Measurements from ENCODE around the gene SELENOO. TPM values are rescaled to one million over a fixed set of nuclear protein-coding genes. Genes with fewer than 3 reads are reported as not detected.

SELENOO gene
- total RNA-seq, 1 experiment from 2014 or later: 27.0 TPM

DNA sequence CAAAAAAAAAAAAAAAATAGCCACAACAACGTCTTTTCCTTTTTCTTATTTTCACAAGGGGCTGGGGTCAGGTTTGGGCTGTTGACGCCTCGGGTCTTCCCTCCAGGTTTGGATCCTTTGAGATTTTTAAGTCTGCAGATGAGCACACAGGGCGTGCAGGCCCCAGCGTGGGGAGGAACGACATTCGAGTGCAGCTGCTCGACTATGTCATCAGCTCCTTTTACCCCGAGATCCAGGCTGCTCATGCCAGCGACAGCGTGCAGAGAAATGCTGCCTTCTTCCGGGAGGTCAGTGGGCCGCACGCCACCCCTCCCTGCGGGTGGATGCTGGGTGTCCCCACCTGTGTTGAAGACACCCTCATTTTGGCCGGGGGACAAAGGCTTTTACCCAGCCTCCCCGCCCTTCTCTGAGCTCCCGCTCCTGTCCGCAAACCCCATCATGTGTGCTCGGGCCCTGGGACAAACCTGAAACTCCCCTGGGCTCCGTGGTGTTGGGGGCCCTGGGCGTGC is 7.7 kb downstream of the SELENOO start:
- H3K36me3 Mint-ChIP-seq: peaks cover 35% of the 10 kb centered on the region
- no peak overlapping the region for H3K27ac Mint-ChIP-seq
- H3K4me1 Mint-ChIP-seq: no peaks in the 10 kb centered on the region
- ATAC-seq: no peak
- DNase-seq (ENCODE audit: low spot score): no peak
- no peak overlapping the region for H3K4me3 Mint-ChIP-seq
- H3K27me3 Mint-ChIP-seq (ENCODE audit: low read depth): no peaks in the 10 kb centered on the region
- TF ChIP-seq EMX1 (CRISPR knock-in tag; IDR thresholded peaks at IDR 0.05) (no peak), ATF1 (CRISPR knock-in tag; IDR thresholded peaks at IDR 0.05) (no peak), NFATC4 (CRISPR knock-in tag; IDR thresholded peaks at IDR 0.05) (no peak), JAZF1 (CRISPR knock-in tag; IDR thresholded peaks at IDR 0.05) (no peak), JUN (CRISPR knock-in tag; IDR thresholded peaks at IDR 0.05) (no peak), ETV6 (CRISPR knock-in tag; IDR thresholded peaks at IDR 0.05) (no peak), KAT7 (CRISPR knock-in tag; IDR thresholded peaks at IDR 0.05; ENCODE audit: borderline replicate concordance) (no peak), TCF7 (CRISPR knock-in tag; IDR thresholded peaks at IDR 0.05; ENCODE audit: low read depth) (no peak), SP1 (CRISPR knock-in tag; conservative IDR thresholded peaks at IDR 0.05) (no peak), SOX15 (CRISPR knock-in tag; IDR thresholded peaks at IDR 0.05) (no peak), ZBTB21 (CRISPR knock-in tag; IDR thresholded peaks at IDR 0.05; ENCODE audit: borderline replicate concordance) (no peak)
- TF ChIP-seq, protein P1, sequence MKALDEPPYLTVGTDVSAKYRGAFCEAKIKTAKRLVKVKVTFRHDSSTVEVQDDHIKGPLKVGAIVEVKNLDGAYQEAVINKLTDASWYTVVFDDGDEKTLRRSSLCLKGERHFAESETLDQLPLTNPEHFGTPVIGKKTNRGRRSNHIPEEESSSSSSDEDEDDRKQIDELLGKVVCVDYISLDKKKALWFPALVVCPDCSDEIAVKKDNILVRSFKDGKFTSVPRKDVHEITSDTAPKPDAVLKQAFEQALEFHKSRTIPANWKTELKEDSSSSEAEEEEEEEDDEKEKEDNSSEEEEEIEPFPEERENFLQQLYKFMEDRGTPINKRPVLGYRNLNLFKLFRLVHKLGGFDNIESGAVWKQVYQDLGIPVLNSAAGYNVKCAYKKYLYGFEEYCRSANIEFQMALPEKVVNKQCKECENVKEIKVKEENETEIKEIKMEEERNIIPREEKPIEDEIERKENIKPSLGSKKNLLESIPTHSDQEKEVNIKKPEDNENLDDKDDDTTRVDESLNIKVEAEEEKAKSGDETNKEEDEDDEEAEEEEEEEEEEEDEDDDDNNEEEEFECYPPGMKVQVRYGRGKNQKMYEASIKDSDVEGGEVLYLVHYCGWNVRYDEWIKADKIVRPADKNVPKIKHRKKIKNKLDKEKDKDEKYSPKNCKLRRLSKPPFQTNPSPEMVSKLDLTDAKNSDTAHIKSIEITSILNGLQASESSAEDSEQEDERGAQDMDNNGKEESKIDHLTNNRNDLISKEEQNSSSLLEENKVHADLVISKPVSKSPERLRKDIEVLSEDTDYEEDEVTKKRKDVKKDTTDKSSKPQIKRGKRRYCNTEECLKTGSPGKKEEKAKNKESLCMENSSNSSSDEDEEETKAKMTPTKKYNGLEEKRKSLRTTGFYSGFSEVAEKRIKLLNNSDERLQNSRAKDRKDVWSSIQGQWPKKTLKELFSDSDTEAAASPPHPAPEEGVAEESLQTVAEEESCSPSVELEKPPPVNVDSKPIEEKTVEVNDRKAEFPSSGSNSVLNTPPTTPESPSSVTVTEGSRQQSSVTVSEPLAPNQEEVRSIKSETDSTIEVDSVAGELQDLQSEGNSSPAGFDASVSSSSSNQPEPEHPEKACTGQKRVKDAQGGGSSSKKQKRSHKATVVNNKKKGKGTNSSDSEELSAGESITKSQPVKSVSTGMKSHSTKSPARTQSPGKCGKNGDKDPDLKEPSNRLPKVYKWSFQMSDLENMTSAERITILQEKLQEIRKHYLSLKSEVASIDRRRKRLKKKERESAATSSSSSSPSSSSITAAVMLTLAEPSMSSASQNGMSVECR (CRISPR knock-in tag; IDR thresholded peaks at IDR 0.05; ENCODE audit: borderline replicate concordance): no peak
- TF ChIP-seq, protein P2, sequence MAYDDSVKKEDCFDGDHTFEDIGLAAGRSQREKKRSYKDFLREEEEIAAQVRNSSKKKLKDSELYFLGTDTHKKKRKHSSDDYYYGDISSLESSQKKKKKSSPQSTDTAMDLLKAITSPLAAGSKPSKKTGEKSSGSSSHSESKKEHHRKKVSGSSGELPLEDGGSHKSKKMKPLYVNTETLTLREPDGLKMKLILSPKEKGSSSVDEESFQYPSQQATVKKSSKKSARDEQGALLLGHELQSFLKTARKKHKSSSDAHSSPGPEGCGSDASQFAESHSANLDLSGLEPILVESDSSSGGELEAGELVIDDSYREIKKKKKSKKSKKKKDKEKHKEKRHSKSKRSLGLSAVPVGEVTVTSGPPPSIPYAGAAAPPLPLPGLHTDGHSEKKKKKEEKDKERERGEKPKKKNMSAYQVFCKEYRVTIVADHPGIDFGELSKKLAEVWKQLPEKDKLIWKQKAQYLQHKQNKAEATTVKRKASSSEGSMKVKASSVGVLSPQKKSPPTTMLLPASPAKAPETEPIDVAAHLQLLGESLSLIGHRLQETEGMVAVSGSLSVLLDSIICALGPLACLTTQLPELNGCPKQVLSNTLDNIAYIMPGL (CRISPR knock-in tag; IDR thresholded peaks at IDR 0.05): no peak
- TF ChIP-seq, protein P3, sequence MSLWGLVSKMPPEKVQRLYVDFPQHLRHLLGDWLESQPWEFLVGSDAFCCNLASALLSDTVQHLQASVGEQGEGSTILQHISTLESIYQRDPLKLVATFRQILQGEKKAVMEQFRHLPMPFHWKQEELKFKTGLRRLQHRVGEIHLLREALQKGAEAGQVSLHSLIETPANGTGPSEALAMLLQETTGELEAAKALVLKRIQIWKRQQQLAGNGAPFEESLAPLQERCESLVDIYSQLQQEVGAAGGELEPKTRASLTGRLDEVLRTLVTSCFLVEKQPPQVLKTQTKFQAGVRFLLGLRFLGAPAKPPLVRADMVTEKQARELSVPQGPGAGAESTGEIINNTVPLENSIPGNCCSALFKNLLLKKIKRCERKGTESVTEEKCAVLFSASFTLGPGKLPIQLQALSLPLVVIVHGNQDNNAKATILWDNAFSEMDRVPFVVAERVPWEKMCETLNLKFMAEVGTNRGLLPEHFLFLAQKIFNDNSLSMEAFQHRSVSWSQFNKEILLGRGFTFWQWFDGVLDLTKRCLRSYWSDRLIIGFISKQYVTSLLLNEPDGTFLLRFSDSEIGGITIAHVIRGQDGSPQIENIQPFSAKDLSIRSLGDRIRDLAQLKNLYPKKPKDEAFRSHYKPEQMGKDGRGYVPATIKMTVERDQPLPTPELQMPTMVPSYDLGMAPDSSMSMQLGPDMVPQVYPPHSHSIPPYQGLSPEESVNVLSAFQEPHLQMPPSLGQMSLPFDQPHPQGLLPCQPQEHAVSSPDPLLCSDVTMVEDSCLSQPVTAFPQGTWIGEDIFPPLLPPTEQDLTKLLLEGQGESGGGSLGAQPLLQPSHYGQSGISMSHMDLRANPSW (CRISPR knock-in tag; conservative IDR thresholded peaks at IDR 0.05; ENCODE audit: low read depth): no peak
- ChIA-PET CTCF (interaction anchor here (0.7 to 1.7 kb wide), 7 partner anchors 8 to 490 kb away, joined by 3 to 6 read pairs (median 4); no protein-coding TSS in a partner anchor), POLR2A (no interaction called here)
- H3K9me3 Mint-ChIP-seq: peaks cover under 1% of the 10 kb centered on the region; the same call in 1 of the 2 replicates

DNA sequence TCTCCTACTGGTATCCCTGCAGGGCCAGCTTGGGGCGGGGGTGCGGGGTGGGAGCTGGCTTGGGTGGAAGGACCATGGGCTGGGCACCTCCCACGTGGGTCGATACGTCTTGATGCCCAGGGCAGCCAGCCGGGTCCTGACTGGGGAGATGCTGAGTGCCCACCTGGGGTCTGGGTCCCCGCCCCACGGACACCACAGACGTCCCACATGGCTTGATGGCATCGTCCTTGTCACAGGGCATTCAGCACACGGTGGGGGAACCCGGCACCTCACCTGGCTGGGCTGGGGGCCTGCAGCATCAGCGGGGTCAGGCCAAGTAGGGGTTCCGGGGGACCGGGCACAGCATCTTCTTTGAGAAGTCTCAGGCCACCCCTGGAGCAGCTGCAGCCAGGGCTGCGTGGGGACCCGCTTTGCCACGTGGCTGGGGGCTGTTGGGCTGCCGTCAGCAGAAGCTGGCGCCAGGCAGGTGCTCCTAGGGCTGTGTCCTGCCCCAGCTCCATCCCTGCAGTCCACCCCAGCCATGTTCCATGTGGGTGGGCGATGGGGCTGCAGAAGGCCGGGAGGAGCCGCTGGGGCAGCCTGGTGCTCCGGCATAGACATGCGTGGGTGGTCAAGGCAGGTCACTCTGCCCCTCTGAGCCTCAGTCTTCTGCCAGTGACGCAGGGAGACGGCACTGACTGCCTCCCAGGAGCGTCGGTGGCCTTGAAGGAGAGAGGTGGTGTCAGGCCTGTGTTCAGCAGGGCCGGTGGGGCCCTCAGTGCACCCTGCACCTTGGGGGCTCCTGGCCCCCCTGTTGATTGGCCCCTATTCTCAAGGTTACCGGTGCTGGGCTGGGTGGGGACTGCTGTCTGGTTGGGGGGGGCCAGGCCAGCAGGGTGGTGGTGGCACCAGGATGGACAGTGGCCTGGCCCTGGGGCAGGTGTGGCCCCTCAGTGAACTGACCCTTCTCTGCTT is 8.4 kb downstream of the SELENOO start:
- no peak overlapping the region for H3K4me3 Mint-ChIP-seq
- POLR2A ChIA-PET: no interaction called here
- peaks cover 36% of the 10 kb centered on the region for H3K36me3 Mint-ChIP-seq
- H3K27me3 Mint-ChIP-seq (ENCODE audit: low read depth): no peaks in the 10 kb centered on the region
- H3K27ac Mint-ChIP-seq: peak overlapping the region; percentile 53; the same call in 1 of the 2 replicates
- no peak for DNase-seq (ENCODE audit: low spot score)
- CTCF ChIA-PET: interaction anchor here (0.7 to 1.7 kb wide), 7 partner anchors 9 to 491 kb away, joined by 3 to 6 read pairs (median 4); no protein-coding TSS in a partner anchor
- ATAC-seq: no peak
- no peaks in the 10 kb centered on the region for H3K4me1 Mint-ChIP-seq
- H3K9me3 Mint-ChIP-seq: no peaks in the 10 kb centered on the region
- TF ChIP-seq, protein P4, sequence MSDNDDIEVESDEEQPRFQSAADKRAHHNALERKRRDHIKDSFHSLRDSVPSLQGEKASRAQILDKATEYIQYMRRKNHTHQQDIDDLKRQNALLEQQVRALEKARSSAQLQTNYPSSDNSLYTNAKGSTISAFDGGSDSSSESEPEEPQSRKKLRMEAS (CRISPR knock-in tag; IDR thresholded peaks at IDR 0.05): no peak
- TF ChIP-seq, protein P3 (CRISPR knock-in tag; conservative IDR thresholded peaks at IDR 0.05; ENCODE audit: low read depth): no peak
- TF ChIP-seq PRRX2 (CRISPR knock-in tag; IDR thresholded peaks at IDR 0.05): no peak
- TF ChIP-seq, protein P5, sequence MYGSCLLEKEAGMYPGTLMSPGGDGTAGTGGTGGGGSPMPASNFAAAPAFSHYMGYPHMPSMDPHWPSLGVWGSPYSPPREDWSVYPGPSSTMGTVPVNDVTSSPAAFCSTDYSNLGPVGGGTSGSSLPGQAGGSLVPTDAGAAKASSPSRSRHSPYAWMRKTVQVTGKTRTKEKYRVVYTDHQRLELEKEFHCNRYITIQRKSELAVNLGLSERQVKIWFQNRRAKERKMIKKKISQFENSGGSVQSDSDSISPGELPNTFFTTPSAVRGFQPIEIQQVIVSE (CRISPR knock-in tag; IDR thresholded peaks at IDR 0.05; ENCODE audit: borderline replicate concordance): no peak
- TF ChIP-seq ATF1 (CRISPR knock-in tag; IDR thresholded peaks at IDR 0.05): no peak
- TF ChIP-seq, protein P6, sequence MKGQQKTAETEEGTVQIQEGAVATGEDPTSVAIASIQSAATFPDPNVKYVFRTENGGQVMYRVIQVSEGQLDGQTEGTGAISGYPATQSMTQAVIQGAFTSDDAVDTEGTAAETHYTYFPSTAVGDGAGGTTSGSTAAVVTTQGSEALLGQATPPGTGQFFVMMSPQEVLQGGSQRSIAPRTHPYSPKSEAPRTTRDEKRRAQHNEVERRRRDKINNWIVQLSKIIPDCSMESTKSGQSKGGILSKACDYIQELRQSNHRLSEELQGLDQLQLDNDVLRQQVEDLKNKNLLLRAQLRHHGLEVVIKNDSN (CRISPR knock-in tag; IDR thresholded peaks at IDR 0.05): no peak
- TF ChIP-seq ZNF396 (CRISPR knock-in tag; IDR thresholded peaks at IDR 0.05; ENCODE audit: borderline replicate concordance): no peak
- TF ChIP-seq CBFB (CRISPR knock-in tag; IDR thresholded peaks at IDR 0.05; ENCODE audit: low read depth): no peak

All from WTC11 (cell line).